COR-L47 (cell line): ENCODE data around the gene EPG5.
"Not testable (repeated sequence)": the region's sequence is repeated elsewhere in the genome, so short reads cannot be mapped to it uniquely, and the experiment has no call there.

Experiments used
- DNase-seq: peaks from one replicate; lab custom pipeline; 2025; lab: John Stamatoyannopoulos, UW

Gene EPG5

GRCh38 chr18:45814733-45815132 lies 152.4 kb downstream of the EPG5 start:
- not testable (repeated sequence) for DNase-seq

- DNase-seq = peak; percentile 29
Observed at GRCh38 chr18:45807144-45807543, 160.0 kb downstream of the EPG5 start.

GRCh38 chr18:45806226-45806625 lies 160.9 kb downstream of the EPG5 start:
- no peak for DNase-seq

GRCh38 chr18:45805551-45805950 lies 161.6 kb downstream of the EPG5 start:
- DNase-seq = no peak

GRCh38 chr18:45802814-45803492 lies 164.2 kb downstream of the EPG5 start:
- DNase-seq = no peak

GRCh38 chr18:45801416-45802004 lies 165.6 kb downstream of the EPG5 start:
- DNase-seq = no peak
